Activated T-cell treated with anti-CD3 and anti-CD28 coated beads, Interleukin-2, amount 50 U/mL, for 24 hours (primary cell): ENCODE data around the gene WIF1.

ENCODE experiments used
- DNase-seq: peaks from one replicate; pipeline ENCODE4 v3.0.0-alpha.2; 2020
- H3K27ac Mint-ChIP-seq: 2 replicates; pipeline ENCODE4 v1.8.0; 2020; ENCODE audit warnings: mild to moderate bottlenecking, mixed read lengths
- H3K27me3 Mint-ChIP-seq: 2 replicates; pipeline ENCODE4 v1.8.0; 2020; ENCODE audit warnings: mixed read lengths
- H3K36me3 Mint-ChIP-seq: 2 replicates; pipeline ENCODE4 v1.8.0; 2020; ENCODE audit warnings: low read depth, mixed read lengths
- H3K4me1 Mint-ChIP-seq: 2 replicates; pipeline ENCODE4 v1.8.0; 2020; ENCODE audit warnings: low read depth, mixed read lengths
- H3K4me3 Mint-ChIP-seq: 2 replicates; pipeline ENCODE4 v1.8.0; 2020; ENCODE audit warnings: mild to moderate bottlenecking, moderate library complexity, mixed read lengths
- H3K9me3 Mint-ChIP-seq: 2 replicates; pipeline ENCODE4 v1.8.0; 2020; ENCODE audit warnings: mixed read lengths

WIF1 gene

DNA sequence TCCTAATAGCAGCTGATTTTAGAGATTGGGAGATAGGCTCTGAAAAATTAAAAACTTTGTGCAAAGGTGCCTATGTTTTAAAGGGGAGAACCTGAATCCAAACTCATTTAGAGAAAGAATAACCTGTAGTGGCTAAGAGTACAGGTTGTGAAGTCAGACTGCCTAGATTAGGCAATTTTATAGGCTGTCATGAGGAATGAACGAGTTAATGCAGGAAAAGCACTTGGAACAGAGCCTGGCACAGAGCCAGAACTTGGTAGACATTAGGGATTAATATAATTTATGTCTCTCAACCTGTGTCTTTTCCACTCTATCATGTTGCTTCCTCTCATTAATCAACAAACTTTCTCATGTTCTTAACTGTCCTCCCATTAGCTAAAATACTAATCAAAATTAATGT lies 98.1 kb downstream of the WIF1 start:
- no peaks in the 10 kb centered on the region for H3K36me3 Mint-ChIP-seq
- DNase-seq = no peak
- no peak overlapping the region for H3K4me3 Mint-ChIP-seq
- no peaks in the 10 kb centered on the region for H3K4me1 Mint-ChIP-seq
- peaks cover 8% of the 10 kb centered on the region for H3K9me3 Mint-ChIP-seq
- no peak overlapping the region for H3K27ac Mint-ChIP-seq
- peaks cover 16% of the 10 kb centered on the region for H3K27me3 Mint-ChIP-seq

DNA sequence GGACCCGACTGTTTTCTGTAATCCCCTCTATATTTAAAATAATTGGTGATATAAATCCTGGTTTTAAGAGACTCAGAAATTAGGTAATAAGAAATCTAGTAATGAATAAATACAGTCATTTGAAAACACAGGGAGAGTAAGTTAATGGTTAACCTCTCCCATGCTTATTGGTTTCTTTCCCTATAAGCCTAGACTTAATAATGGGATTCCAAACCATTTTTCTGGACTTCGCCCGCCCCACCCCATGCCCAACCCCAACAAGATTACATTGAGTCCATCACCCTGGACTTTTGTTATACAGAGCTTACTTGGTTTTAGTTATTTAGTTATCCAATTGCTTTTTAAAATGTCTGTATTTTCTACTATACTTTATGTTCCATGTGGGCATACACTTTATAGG lies 98.7 kb downstream of the WIF1 start:
- H3K27ac Mint-ChIP-seq = no peak overlapping the region
- H3K4me1 Mint-ChIP-seq = no peaks in the 10 kb centered on the region
- H3K36me3 Mint-ChIP-seq = no peaks in the 10 kb centered on the region
- DNase-seq = no peak
- H3K4me3 Mint-ChIP-seq = no peak overlapping the region
- H3K9me3 Mint-ChIP-seq = peaks cover 5% of the 10 kb centered on the region
- peaks cover 16% of the 10 kb centered on the region for H3K27me3 Mint-ChIP-seq

DNA sequence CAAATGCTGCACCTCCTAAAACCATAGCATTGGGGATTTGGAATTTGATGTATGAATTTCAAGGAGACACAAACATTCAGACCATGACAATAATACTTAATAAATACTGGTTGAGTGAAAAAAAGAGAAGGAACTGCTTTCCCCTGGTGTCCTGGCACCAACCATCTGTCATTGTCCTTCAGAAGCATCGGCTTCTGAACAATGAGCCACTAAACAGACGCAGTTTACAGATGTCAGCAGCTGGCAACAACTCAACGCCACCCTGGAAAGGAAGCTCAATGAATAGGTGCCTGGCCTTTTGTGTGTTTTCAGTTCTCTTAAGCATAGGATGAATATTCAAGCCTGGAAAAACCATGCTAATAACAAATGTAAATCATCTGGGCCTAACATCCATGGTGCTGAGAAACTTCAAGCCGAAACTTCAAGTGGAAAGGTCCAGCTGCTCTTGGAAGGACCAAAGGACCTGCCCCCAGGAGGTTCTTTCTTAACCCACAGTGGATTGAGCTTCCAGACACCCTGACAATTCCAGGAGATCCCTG lies 101.3 kb downstream of the WIF1 start:
- Mint-ChIP-seq H3K36me3 (no peaks in the 10 kb centered on the region), H3K4me1 (no peaks in the 10 kb centered on the region), H3K27ac (no peak overlapping the region), H3K9me3 (no peaks in the 10 kb centered on the region), H3K4me3 (no peak overlapping the region), H3K27me3 (peaks cover 30% of the 10 kb centered on the region)
- no peak for DNase-seq

DNA sequence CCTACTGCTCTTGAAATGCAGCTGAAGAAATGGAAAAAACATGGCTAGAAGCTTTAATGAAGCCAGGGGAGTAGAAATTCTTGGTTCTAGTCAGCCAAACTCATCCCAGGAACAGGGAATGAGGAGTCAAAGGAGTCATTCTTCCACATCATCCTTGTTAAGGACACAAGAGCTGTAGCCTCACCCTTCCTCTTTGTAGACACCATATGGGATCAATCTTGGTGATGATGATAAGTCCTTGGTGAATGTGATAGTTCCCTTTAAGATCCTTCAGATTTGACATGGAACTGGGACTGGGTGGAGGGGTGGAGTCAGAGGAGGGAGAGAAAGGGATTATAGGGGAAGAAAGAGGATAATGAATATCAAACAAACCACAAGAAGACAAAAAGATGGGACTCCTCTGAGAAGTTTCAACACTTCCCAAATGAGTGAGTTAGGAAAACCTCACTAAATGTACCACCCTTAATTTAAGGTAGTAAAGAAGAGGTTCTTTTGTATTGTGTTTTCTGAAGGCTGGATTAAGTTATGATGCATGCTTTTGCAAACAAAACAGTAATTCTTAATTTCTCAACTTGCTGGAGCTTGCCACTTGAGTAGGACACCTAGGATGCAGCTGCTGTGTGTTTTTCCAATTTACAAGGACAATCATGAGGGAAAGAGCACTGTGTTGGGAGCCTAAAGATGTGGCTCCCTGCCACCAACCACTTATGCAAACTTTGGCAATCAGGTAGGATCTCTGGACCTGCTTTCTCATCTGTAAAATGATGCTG lies 104.0 kb downstream of the WIF1 start:
- H3K9me3 Mint-ChIP-seq = no peaks in the 10 kb centered on the region
- no peaks in the 10 kb centered on the region for H3K36me3 Mint-ChIP-seq
- H3K4me1 Mint-ChIP-seq = no peaks in the 10 kb centered on the region
- H3K4me3 Mint-ChIP-seq = no peak overlapping the region
- DNase-seq = no peak
- peaks cover 28% of the 10 kb centered on the region for H3K27me3 Mint-ChIP-seq
- no peak overlapping the region for H3K27ac Mint-ChIP-seq

DNA sequence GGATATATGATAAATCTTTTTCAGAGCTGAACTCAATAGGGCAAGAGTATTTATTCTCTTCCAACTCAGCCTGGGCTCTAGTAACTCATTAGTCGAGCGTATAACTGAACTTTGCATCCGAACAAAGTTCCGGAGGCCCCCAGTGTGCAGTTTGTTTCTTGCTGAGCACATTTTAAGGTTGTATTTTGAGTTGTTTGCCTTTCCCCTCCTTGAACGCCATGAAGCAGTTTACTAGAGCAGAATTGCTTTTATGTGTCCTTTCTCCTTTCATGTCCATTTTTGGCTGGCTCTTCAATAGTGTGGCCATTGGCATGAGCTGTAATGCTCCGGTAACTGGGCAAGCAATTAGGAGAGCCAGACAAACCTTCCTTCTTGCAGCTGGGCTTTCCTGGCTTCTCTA lies 105.3 kb downstream of the WIF1 start:
- no peaks in the 10 kb centered on the region for H3K4me1 Mint-ChIP-seq
- no peaks in the 10 kb centered on the region for H3K9me3 Mint-ChIP-seq
- no peak for DNase-seq
- H3K27me3 Mint-ChIP-seq = peaks cover 28% of the 10 kb centered on the region
- no peak overlapping the region for H3K4me3 Mint-ChIP-seq
- no peaks in the 10 kb centered on the region for H3K36me3 Mint-ChIP-seq
- no peak overlapping the region for H3K27ac Mint-ChIP-seq

DNA sequence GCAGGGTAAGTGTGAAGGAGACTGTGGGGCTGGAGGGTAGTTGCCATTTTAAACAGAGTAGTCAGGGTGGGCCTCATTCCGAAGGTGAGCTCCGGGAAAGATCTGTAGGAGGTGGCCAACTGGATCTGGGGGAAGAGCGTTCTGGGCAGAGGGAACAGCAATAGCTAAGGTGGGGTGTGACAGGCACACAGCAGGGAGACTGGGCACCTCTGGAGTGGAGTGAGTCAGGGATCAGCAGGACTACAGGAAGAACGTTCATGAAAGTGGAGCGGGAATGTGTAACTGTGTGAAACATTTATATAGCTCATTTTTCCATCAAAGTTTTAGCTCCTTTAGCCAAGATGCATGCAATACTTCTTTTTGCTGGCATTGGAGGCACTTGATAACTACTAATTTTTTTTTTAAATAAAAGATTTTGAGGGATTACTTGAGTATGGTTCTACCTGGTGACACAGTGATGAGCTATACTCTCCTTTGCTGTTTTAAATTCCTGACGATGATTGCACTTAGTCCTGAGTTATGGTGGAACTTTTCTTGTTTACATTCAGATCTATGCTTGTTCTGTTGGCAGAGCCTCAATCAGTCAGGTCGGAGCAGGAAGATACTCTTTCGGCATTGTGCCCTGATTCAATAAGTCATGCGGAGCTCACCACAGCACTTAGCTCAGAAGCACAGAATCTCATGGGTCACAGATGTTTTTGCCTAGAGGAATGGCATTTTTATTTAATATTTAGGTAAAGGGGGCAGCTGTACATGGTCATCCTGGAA lies 106.4 kb downstream of the WIF1 start:
- H3K27me3 Mint-ChIP-seq = peaks cover 28% of the 10 kb centered on the region
- no peaks in the 10 kb centered on the region for H3K4me1 Mint-ChIP-seq
- no peak overlapping the region for H3K4me3 Mint-ChIP-seq
- no peak for DNase-seq
- no peaks in the 10 kb centered on the region for H3K9me3 Mint-ChIP-seq
- H3K36me3 Mint-ChIP-seq = no peaks in the 10 kb centered on the region
- no peak overlapping the region for H3K27ac Mint-ChIP-seq

DNA sequence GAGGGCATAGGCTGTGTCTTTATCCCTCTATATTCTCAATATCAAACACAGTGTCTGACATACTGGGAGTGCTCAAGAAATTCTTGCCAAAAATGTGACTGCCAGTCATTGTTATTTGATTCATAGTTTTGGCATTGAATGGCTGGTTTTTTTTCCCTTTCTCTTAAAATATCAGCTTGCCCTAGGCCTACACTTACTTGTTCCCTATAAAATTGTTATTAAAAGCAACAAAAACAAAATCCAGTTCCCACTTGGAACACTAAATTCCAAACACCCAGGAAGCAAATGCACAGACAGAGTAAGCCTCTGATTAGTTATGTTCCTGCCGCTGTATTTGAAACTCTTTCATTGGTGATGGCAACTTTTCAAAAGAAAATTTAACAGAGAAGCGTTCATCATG lies 110.7 kb downstream of the WIF1 start:
- H3K27me3 Mint-ChIP-seq = peaks cover 17% of the 10 kb centered on the region
- no peak for DNase-seq
- no peak overlapping the region for H3K27ac Mint-ChIP-seq
- H3K36me3 Mint-ChIP-seq = no peaks in the 10 kb centered on the region
- H3K4me1 Mint-ChIP-seq = no peaks in the 10 kb centered on the region
- H3K9me3 Mint-ChIP-seq = no peaks in the 10 kb centered on the region
- H3K4me3 Mint-ChIP-seq = no peak overlapping the region

DNA sequence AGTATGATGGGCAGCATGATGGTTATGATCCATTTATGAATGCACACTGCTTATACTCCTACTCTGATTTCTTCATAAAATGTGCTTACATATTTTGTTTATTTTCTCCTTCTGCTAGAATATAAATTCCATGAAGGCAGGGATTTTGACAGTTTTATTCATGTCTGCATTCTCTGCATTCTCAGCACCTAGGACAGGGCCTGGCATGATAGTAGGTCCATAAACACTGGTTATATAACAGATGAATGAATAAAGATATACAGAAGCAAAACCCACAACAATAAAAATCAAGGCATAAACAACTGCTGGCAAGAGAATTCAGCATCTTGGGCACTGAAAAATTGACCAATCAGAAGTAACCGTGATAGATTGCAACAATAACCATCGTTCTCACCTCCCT lies 115.4 kb downstream of the WIF1 start:
- Mint-ChIP-seq H3K4me1 (no peaks in the 10 kb centered on the region), H3K36me3 (no peaks in the 10 kb centered on the region), H3K27ac (no peak overlapping the region), H3K4me3 (no peak overlapping the region), H3K9me3 (no peaks in the 10 kb centered on the region), H3K27me3 (peaks cover 13% of the 10 kb centered on the region)
- no peak for DNase-seq

DNA sequence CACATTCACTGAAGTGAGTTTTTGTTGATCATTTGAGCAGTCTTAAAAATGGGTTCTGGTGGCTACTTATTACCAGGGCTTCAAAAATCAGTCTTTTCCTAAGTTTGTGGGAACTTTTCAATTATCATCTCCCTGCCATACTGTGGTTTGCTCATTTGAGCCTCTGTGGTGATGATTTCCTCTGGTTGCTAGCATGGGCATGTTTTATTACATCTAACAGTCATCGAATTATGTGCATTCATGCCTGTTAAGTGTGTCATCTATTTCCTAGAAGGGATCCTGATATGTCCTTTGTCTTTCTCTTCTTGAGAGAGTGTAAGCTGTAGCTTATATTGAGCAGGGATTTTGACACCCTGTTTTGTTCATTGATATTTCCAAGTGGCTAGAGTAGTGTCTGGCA lies 116.8 kb downstream of the WIF1 start:
- Mint-ChIP-seq H3K27ac (no peak overlapping the region), H3K4me1 (no peaks in the 10 kb centered on the region), H3K36me3 (no peaks in the 10 kb centered on the region), H3K9me3 (no peaks in the 10 kb centered on the region), H3K27me3 (peaks cover 19% of the 10 kb centered on the region), H3K4me3 (no peak overlapping the region)
- DNase-seq = no peak
